Activated CD4-positive, alpha-beta T cell treated with anti-CD3 and anti-CD28 coated beads for 36 hours (primary cell): ENCODE data around the gene EMCN. TPM values are rescaled to one million over a fixed set of nuclear protein-coding genes. Genes with fewer than 3 reads are reported as not detected.
"Not testable (repeated sequence)": the region's sequence is repeated elsewhere in the genome, so short reads cannot be mapped to it uniquely, and the experiment has no call there.

Source experiments
- ATAC-seq: fragments of 200-7000 bp; cut with Tn5 transposase; one replicate; pipeline ENCODE4 v1.10.0; 2021; ENCODE audit warnings: mild to moderate bottlenecking, moderate library complexity
- CTCF ChIA-PET: fragments of 350-600 bp; sonication (Branson Sonifier 250); formaldehyde crosslinking; loops from one replicate; lab custom pipeline; 2021; ENCODE audit warnings: antibody characterized with exemption; lab: Charles Lee
- POLR2A ChIA-PET: fragments of 350-600 bp; sonication (Branson Sonifier 250); formaldehyde crosslinking; loops from one replicate; lab custom pipeline; 2021; ENCODE audit warnings: antibody characterized with exemption, inconsistent platforms; lab: Charles Lee
- DNase-seq: peaks from one replicate; pipeline ENCODE4 v3.0.0-alpha.2; 2020
- H3K27ac Mint-ChIP-seq: one replicate; pipeline ENCODE4 v1.8.0; 2021; ENCODE audit warnings: mixed read lengths
- H3K27me3 Mint-ChIP-seq: one replicate; pipeline ENCODE4 v1.8.0; 2021; ENCODE audit warnings: mixed read lengths
- H3K36me3 Mint-ChIP-seq: one replicate; pipeline ENCODE4 v1.8.0; 2021; ENCODE audit warnings: low read depth, mixed read lengths
- H3K4me1 Mint-ChIP-seq: one replicate; pipeline ENCODE4 v1.8.0; 2021; ENCODE audit warnings: mixed read lengths
- H3K4me3 Mint-ChIP-seq: one replicate; pipeline ENCODE4 v1.8.0; 2021; ENCODE audit warnings: mild to moderate bottlenecking, moderate library complexity, mixed read lengths
- H3K9me3 Mint-ChIP-seq: one replicate; pipeline ENCODE4 v1.8.0; 2021; ENCODE audit warnings: low read depth, mixed read lengths
- intact Hi-C, 2 experiments: fragments of 100-400 bp; cut with DNase I in 1 of 2; cut with micrococcal nuclease in 1 of 2; formaldehyde crosslinking; loops; one replicate each; pipeline versions ENCODE4 v1.14.2 to v1.15.1; 2022 to 2024; cut with DNase I, micrococcal nuclease
- total RNA-seq, 2 experiments: library from RNA; stranded (reverse); gene quantifications; one replicate each; pipeline ENCODE4 v1.2.3, GENCODE V29; 2021

EMCN gene
- total RNA-seq, 2 experiments from 2014 or later: not detected

GRCh38 chr4:100428051-100428450 is 89.8 kb downstream of the EMCN start:
- ChIA-PET POLR2A (no interaction called here), CTCF (interaction anchor here (0.7 kb wide), 1 partner anchor 305 kb away, joined by 4 read pairs; no protein-coding TSS in a partner anchor)
- Mint-ChIP-seq H3K36me3 (no peaks in the 10 kb centered on the region), H3K9me3 (no peaks in the 10 kb centered on the region), H3K27me3 (no peaks in the 10 kb centered on the region), H3K4me1 (peaks cover 9% of the 10 kb centered on the region), H3K4me3 (no peak overlapping the region), H3K27ac (no peak overlapping the region)
- DNase-seq (no peak), ATAC-seq (no peak)
- intact Hi-C loops: no loop called here

GRCh38 chr4:100424376-100424775 is 93.4 kb downstream of the EMCN start:
- DNase-seq: no peak
- ChIA-PET POLR2A (no interaction called here), CTCF (no interaction called here)
- intact Hi-C loops: loop anchor here in 1 of 2 experiments (5.0 kb wide), 1 partner anchor 1308 kb away; no protein-coding TSS in a partner anchor
- H3K27me3 Mint-ChIP-seq: peaks cover 2% of the 10 kb centered on the region
- H3K4me1 Mint-ChIP-seq: no peaks in the 10 kb centered on the region
- no peaks in the 10 kb centered on the region for H3K36me3 Mint-ChIP-seq
- H3K27ac Mint-ChIP-seq: no peak overlapping the region
- ATAC-seq: no peak
- no peak overlapping the region for H3K4me3 Mint-ChIP-seq
- H3K9me3 Mint-ChIP-seq: no peaks in the 10 kb centered on the region

GRCh38 chr4:100422894-100423293 is 94.9 kb downstream of the EMCN start:
- peaks cover 2% of the 10 kb centered on the region for H3K27me3 Mint-ChIP-seq
- ChIA-PET CTCF (no interaction called here), POLR2A (no interaction called here)
- no peaks in the 10 kb centered on the region for H3K36me3 Mint-ChIP-seq
- H3K4me1 Mint-ChIP-seq: no peaks in the 10 kb centered on the region
- H3K27ac Mint-ChIP-seq: no peak overlapping the region
- H3K9me3 Mint-ChIP-seq: no peaks in the 10 kb centered on the region
- intact Hi-C loops: loop anchor here in 1 of 2 experiments (5.0 kb wide), 1 partner anchor 1309 kb away; no protein-coding TSS in a partner anchor
- peak; percentile 33 for ATAC-seq
- no peak overlapping the region for H3K4me3 Mint-ChIP-seq
- DNase-seq: no peak

- ATAC-seq (no peak), DNase-seq (no peak)
- ChIA-PET POLR2A (no interaction called here), CTCF (no interaction called here)
- intact Hi-C loops: loop anchor here in 1 of 2 experiments (5.0 kb wide), 1 partner anchor 1311 kb away; no protein-coding TSS in a partner anchor
- H3K36me3 Mint-ChIP-seq: no peaks in the 10 kb centered on the region
- H3K4me3 Mint-ChIP-seq: no peak overlapping the region
- no peak overlapping the region for H3K27ac Mint-ChIP-seq
- no peaks in the 10 kb centered on the region for H3K4me1 Mint-ChIP-seq
- no peaks in the 10 kb centered on the region for H3K9me3 Mint-ChIP-seq
- H3K27me3 Mint-ChIP-seq: peaks cover 2% of the 10 kb centered on the region
These were observed 96.4 kb downstream of the EMCN start for GRCh38 chr4:100421361-100421978.

- Mint-ChIP-seq H3K4me3 (no peak overlapping the region), H3K4me1 (no peaks in the 10 kb centered on the region), H3K9me3 (no peaks in the 10 kb centered on the region), H3K27ac (no peak overlapping the region), H3K27me3 (peaks cover 2% of the 10 kb centered on the region), H3K36me3 (no peaks in the 10 kb centered on the region)
- no peak for DNase-seq
- intact Hi-C loops: loop anchor here in 1 of 2 experiments (5.0 kb wide), 1 partner anchor 1312 kb away; no protein-coding TSS in a partner anchor
- ChIA-PET POLR2A (no interaction called here), CTCF (no interaction called here)
- no peak for ATAC-seq
These were observed 97.3 kb downstream of the EMCN start for GRCh38 chr4:100420571-100420970.

GRCh38 chr4:100417565-100417964 is 100.3 kb downstream of the EMCN start:
- no peak for DNase-seq

GRCh38 chr4:100414016-100414790 is 103.6 kb downstream of the EMCN start:
- Mint-ChIP-seq H3K27me3 (no peaks in the 10 kb centered on the region), H3K9me3 (no peaks in the 10 kb centered on the region), H3K36me3 (no peaks in the 10 kb centered on the region), H3K4me1 (no peaks in the 10 kb centered on the region), H3K27ac (no peak overlapping the region), H3K4me3 (no peak overlapping the region)
- DNase-seq (no peak), ATAC-seq (no peak)
- CTCF ChIA-PET: no interaction called here
- intact Hi-C loops: no loop called here
- POLR2A ChIA-PET: no interaction called here

More at GRCh38 chr4:100417565-100417964, 100.3 kb downstream of the EMCN start:
- H3K27me3 Mint-ChIP-seq: peaks cover 2% of the 10 kb centered on the region
- H3K36me3 Mint-ChIP-seq: no peaks in the 10 kb centered on the region
- no peak overlapping the region for H3K4me3 Mint-ChIP-seq
- no peak for ATAC-seq
- intact Hi-C loops: no loop called here
- H3K4me1 Mint-ChIP-seq: no peaks in the 10 kb centered on the region
- no peak overlapping the region for H3K27ac Mint-ChIP-seq
- no peaks in the 10 kb centered on the region for H3K9me3 Mint-ChIP-seq
- POLR2A ChIA-PET: no interaction called here
- CTCF ChIA-PET: interaction anchor here (0.6 kb wide), 1 partner anchor 911 kb away, joined by 3 read pairs; no protein-coding TSS in a partner anchor

- Mint-ChIP-seq H3K4me1 (no peaks in the 10 kb centered on the region), H3K36me3 (no peaks in the 10 kb centered on the region), H3K9me3 (no peaks in the 10 kb centered on the region), H3K27me3 (peaks cover 12% of the 10 kb centered on the region), H3K4me3 (no peak overlapping the region), H3K27ac (no peak overlapping the region)
- ATAC-seq (peak; percentile 57), DNase-seq (no peak)
- ChIA-PET CTCF (interaction anchor here (1.5 kb wide), 1 partner anchor 10 kb away, joined by 3 read pairs; no protein-coding TSS in a partner anchor), POLR2A (interaction anchor here (0.6 kb wide), 1 partner anchor 224 kb away, joined by 3 read pairs; no protein-coding TSS in a partner anchor)
- intact Hi-C loops: no loop called here
These were observed 126.0 kb downstream of the EMCN start for GRCh38 chr4:100391863-100392262.

- intact Hi-C loops: no loop called here
- H3K27ac Mint-ChIP-seq: no peak overlapping the region
- POLR2A ChIA-PET: interaction anchor here (0.6 kb wide), 1 partner anchor 223 kb away, joined by 3 read pairs; no protein-coding TSS in a partner anchor
These were observed 126.7 kb downstream of the EMCN start for GRCh38 chr4:100391086-100391485.

GRCh38 chr4:100386270-100386669 is 131.6 kb downstream of the EMCN start:
- peaks cover 3% of the 10 kb centered on the region for H3K9me3 Mint-ChIP-seq
- CTCF ChIA-PET: no interaction called here
- ATAC-seq: no peak
- H3K4me3 Mint-ChIP-seq: no peak overlapping the region
- no peak overlapping the region for H3K27ac Mint-ChIP-seq
- H3K27me3 Mint-ChIP-seq: peaks cover 2% of the 10 kb centered on the region
- H3K36me3 Mint-ChIP-seq: no peaks in the 10 kb centered on the region
- DNase-seq: no peak
- intact Hi-C loops: no loop called here
- H3K4me1 Mint-ChIP-seq: no peaks in the 10 kb centered on the region
- POLR2A ChIA-PET: no interaction called here

More at GRCh38 chr4:100391086-100391485, 126.7 kb downstream of the EMCN start:
- no peak for ATAC-seq
- no peaks in the 10 kb centered on the region for H3K36me3 Mint-ChIP-seq
- peaks cover 10% of the 10 kb centered on the region for H3K27me3 Mint-ChIP-seq
- H3K4me3 Mint-ChIP-seq: no peak overlapping the region
- CTCF ChIA-PET: interaction anchor here (0.7 to 1.5 kb wide), 2 partner anchors 11 to 119 kb away, joined by 3 read pairs; no protein-coding TSS in a partner anchor
- H3K9me3 Mint-ChIP-seq: no peaks in the 10 kb centered on the region
- H3K4me1 Mint-ChIP-seq: no peaks in the 10 kb centered on the region
- no peak for DNase-seq

GRCh38 chr4:100380401-100380800 is 137.4 kb downstream of the EMCN start:
- intact Hi-C loops, POLR2A ChIA-PET, H3K9me3 Mint-ChIP-seq, H3K4me1 Mint-ChIP-seq, H3K27me3 Mint-ChIP-seq, DNase-seq, H3K27ac Mint-ChIP-seq, ATAC-seq, H3K4me3 Mint-ChIP-seq, H3K36me3 Mint-ChIP-seq: not testable (repeated sequence)
- CTCF ChIA-PET: interaction anchor here (0.5 kb wide), 1 partner anchor 10 kb away, joined by 3 read pairs; no protein-coding TSS in a partner anchor
